NCI-H1436 (cell line): ENCODE results near the gene PMS1.
A peak's percentile ranks its signal among the peaks of the same experiment; 100 is the strongest.
"Not testable (repeated sequence)": the region's sequence is repeated elsewhere in the genome, so short reads cannot be mapped to it uniquely, and the experiment has no call there.

ENCODE experiments used
- DNase-seq: peaks from one replicate; lab custom pipeline; 2025; lab: John Stamatoyannopoulos, UW

The PMS1 gene

GRCh38 chr2:189818249-189819038, 34.2 kb downstream of the PMS1 start:
- DNase-seq, result no peak

- DNase-seq, result no peak
These were observed 35.1 kb downstream of the PMS1 start for GRCh38 chr2:189819297-189819704.

DNA sequence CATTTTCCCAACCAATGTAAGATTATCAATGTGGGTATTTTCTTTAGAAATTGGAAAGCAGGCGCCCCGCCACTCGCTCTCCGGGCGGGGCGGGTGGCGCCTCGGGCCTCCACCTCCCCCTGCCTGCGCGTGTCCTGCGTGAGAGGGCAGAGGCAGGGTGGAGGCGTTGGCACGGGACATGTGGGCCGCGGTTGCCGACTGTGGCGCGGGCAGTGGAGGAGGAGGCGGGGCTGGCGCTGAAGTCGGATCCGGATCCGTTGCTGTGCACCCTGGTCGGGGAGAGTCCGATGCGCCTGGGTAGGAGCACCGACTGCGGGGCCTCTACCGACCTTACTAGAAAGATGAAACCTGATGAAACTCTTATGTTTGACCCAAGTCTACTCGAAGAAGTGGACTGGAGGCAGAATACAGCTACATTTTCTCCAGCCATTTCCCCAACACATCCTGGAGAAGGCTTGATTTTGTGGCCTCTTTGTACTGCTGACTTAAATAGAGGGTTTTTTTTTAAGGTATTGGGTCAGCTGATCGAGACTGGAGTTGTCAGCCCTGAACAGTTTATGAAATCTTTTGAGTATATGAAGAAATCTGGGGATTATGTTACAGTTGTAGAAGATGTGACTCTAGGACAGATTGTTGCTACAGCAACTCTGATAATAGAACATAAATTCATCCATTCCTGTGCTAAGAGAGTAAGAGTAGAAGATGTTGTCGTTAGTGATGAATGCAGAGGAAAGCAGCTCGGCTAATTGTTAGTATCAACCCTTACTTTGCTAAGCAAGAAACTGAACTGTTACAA, 37.9 kb downstream of the PMS1 start:
- no peak for DNase-seq

GRCh38 chr2:189824694-189825396, 40.6 kb downstream of the PMS1 start:
- no peak for DNase-seq

DNA sequence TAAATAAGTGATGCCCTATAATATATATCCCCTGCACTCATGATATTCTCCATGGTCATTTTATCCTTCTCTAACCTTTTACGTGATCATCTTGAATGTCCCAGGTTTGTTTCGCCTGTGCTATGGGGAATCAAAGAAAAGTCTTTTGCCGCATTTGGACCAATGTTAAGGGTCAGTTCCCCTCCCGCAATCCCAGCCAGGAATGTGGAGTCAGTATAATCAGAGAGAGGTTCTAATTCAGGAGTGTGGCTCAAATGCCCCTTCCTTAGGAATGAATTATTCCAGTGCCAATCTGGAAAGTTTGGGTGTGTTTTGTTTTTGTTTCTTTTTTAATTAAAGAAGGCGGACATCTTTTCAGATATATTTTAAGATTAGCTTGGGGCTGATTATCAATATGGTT, 41.8 kb downstream of the PMS1 start:
- DNase-seq, result no peak

- DNase-seq, result no peak
These were observed 45.0 kb downstream of the PMS1 start for GRCh38 chr2:189829102-189829833.

- DNase-seq, result no peak
These were observed 46.3 kb downstream of the PMS1 start for GRCh38 chr2:189830510-189830909.

DNA sequence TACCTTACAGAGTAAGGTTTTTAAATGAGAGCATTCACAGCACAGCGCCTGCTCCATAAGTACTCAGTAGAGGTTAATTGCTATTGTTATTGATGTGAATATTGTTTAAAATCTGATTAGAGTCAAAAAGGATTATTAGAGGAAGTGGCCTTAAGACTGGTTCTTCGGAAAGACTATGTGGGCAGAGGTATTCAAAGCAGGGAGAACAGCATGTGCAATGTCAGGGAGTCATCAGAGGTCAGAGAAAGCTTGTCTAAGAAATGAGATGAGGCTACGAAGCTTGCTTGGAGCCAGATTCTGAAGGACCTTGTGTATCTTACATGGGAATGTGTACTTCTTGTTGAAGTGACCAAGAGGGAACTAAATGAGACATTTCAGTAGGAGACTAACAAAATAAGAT, 49.8 kb downstream of the PMS1 start:
- DNase-seq, result no peak

- not testable (repeated sequence) for DNase-seq
These were observed 50.4 kb downstream of the PMS1 start for GRCh38 chr2:189834642-189835041.

GRCh38 chr2:189835855-189836558, 51.8 kb downstream of the PMS1 start:
- no peak for DNase-seq

- DNase-seq, result no peak
These were observed 52.4 kb downstream of the PMS1 start for GRCh38 chr2:189836644-189837043.

GRCh38 chr2:189837326-189837725, 53.1 kb downstream of the PMS1 start:
- no peak for DNase-seq

DNA sequence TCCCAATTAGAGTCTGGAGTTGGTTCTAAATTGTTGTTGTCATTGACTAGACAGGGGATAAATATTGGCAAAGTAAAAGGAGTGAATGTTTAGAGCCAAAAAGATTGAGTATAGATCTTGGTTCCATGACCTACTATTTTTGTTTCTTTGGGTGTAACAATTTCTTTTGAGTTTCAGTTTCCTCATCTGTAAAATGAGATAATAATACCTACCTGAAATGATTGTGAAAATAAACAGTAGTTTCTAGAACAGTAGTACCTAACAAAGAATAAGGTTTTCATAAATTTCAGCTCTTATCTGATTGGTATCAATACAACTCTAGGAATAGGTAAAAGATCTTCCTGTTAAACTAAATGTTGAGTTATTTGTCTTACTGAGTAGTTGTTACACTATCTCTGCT, 56.8 kb downstream of the PMS1 start:
- no peak for DNase-seq

- no peak for DNase-seq
These were observed 64.0 kb downstream of the PMS1 start for GRCh38 chr2:189848276-189848675.

DNA sequence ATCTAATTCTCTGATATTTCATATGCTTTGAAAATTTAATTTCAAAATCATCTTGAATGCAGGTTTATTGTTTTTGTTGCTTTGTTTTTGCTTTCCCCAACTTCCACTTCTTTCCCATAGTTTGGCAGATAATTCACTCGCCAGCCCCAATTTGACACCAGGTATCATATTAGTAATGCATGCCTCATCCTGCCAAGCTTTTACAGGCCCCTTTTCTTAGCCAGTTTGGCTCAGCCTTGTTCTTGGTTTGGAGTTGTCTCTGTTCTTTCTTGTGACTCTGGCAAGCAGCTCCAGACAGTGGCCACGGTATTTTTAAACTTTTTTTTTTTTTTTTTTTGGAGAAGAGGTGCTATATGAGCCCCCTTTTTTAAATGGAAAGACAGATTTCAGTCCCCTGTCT, 65.3 kb downstream of the PMS1 start:
- no peak for DNase-seq

GRCh38 chr2:189851174-189851826, 67.0 kb downstream of the PMS1 start:
- peak; percentile 16 for DNase-seq

GRCh38 chr2:189854187-189854586, 69.9 kb downstream of the PMS1 start:
- no peak for DNase-seq

- no peak for DNase-seq
These were observed 70.7 kb downstream of the PMS1 start for GRCh38 chr2:189854940-189855339.

GRCh38 chr2:189858291-189858690, 74.0 kb downstream of the PMS1 start:
- DNase-seq, result no peak

DNA sequence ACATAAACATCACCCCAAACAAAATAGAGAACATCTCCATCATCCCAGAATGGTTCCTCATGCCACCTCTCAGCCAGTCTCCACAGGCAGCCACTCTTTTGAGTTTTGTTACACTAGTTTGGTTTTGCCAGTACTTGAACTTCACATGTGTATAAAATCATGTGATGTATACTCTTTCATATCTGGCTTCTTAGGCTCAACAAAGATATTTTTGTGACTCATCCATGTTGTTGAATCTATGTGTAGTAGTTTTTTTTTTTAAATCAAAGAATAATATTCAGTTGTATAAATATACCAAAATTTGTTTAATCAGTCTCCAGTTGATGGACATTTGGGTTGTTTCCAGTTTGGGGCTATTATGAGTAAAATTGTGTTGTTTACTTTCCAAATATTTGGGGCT, 75.9 kb downstream of the PMS1 start:
- DNase-seq, result no peak

DNA sequence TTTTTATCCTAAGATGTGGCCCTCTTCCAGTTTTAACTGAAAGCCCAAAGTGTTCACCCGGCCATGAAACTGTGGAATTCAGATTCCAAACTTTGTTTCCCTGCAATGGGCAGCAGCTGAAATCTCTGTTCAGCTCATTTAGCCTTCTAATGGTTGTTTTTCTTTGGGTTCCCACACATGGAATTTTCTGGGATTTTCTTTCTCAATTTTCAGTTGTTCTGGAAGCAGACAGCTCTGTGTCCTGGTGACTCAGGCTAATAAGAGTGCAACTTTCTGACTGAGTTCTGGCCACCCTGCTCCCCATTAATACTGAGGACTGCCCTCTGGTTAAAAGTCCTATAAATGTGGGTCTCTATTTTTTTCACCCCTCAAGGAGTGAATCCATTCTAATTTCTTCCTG, 78.5 kb downstream of the PMS1 start:
- no peak for DNase-seq
